CD8-positive, alpha-beta memory T cell (primary cell): ENCODE data around the gene GGACT. TPM values are rescaled to one million over a fixed set of nuclear protein-coding genes. Genes with fewer than 3 reads are reported as not detected.
A peak's percentile ranks its signal among the peaks of the same experiment; 100 is the strongest.

Experiments used
- CTCF ChIA-PET: fragments of 350-600 bp; sonication (Branson Sonifier 250); formaldehyde crosslinking; loops from one replicate; lab custom pipeline; 2021; ENCODE audit warnings: antibody characterized with exemption; lab: Charles Lee
- POLR2A ChIA-PET: fragments of 350-600 bp; sonication (Branson Sonifier 250); formaldehyde crosslinking; loops from one replicate; lab custom pipeline; 2021; ENCODE audit warnings: antibody characterized with exemption; lab: Charles Lee
- DNase-seq, 5 donors: peaks; one replicate each; pipeline versions ENCODE4 v3.0.0 to v3.0.0-alpha.2; 2020 to 2022; ENCODE audit warnings: mixed read lengths in 1 of 5
- H3K27ac ChIP-seq: one replicate; pipeline ENCODE4 v1.7.0; 2013; ENCODE audit warnings: low read depth, mild to moderate bottlenecking, low read length, moderate library complexity
- H3K27me3 ChIP-seq: 2 replicates; pipeline ENCODE4 v1.7.0; 2013; ENCODE audit warnings: low read length, mild to moderate bottlenecking; ENCODE audit not compliant: insufficient read depth, poor library complexity, severe bottlenecking
- H3K36me3 ChIP-seq: 2 replicates; pipeline ENCODE4 v1.7.0; 2013; ENCODE audit warnings: mild to moderate bottlenecking, low read length, moderate library complexity; ENCODE audit not compliant: insufficient read depth
- H3K4me1 ChIP-seq: 2 replicates; pipeline ENCODE4 v1.7.0; 2013; ENCODE audit warnings: mild to moderate bottlenecking, low read length, moderate library complexity; ENCODE audit not compliant: insufficient read depth
- H3K4me3 ChIP-seq: 2 replicates; pipeline ENCODE4 v1.7.0; 2013; ENCODE audit warnings: mild to moderate bottlenecking, low read length
- H3K9me3 ChIP-seq: 2 replicates; pipeline ENCODE4 v1.7.0; 2013; ENCODE audit warnings: mild to moderate bottlenecking, low read length
- H3K27ac Mint-ChIP-seq, 8 donors: one replicate each; pipeline ENCODE4 v1.8.0; 2020 to 2021; ENCODE audit warnings: mixed read lengths in 8 of 8, mild to moderate bottlenecking in 6 of 8, inconsistent platforms in 3 of 8, moderate library complexity in 3 of 8
- H3K27me3 Mint-ChIP-seq, 2 donors: one replicate each; pipeline ENCODE4 v1.8.0; 2020 to 2021; ENCODE audit warnings: mixed read lengths in 2 of 2, mild to moderate bottlenecking in 1 of 2, moderate library complexity in 1 of 2
- H3K36me3 Mint-ChIP-seq, 3 donors: one replicate each; pipeline ENCODE4 v1.8.0; 2020 to 2021; ENCODE audit warnings: mixed read lengths in 3 of 3, inconsistent platforms in 1 of 3, mild to moderate bottlenecking in 1 of 3
- H3K4me1 Mint-ChIP-seq, 3 donors: one replicate each; pipeline ENCODE4 v1.8.0; 2020 to 2021; ENCODE audit warnings: mixed read lengths in 3 of 3, inconsistent platforms in 1 of 3, mild to moderate bottlenecking in 1 of 3
- H3K4me3 Mint-ChIP-seq, 7 donors: one replicate each; pipeline ENCODE4 v1.8.0; 2020 to 2021; ENCODE audit warnings: mixed read lengths in 7 of 7, mild to moderate bottlenecking in 6 of 7, moderate library complexity in 4 of 7, inconsistent platforms in 2 of 7
- H3K9me3 Mint-ChIP-seq, 5 donors: one replicate each; pipeline ENCODE4 v1.8.0; 2020 to 2022; ENCODE audit warnings: mixed read lengths in 5 of 5, mild to moderate bottlenecking in 3 of 5, moderate library complexity in 2 of 5, inconsistent platforms in 1 of 5
- polyA plus RNA-seq: library from polyadenylated mRNA; unstranded; fragments of 300-500 nt; fragmentation: Illumina TruSeq; gene quantifications from one replicate; pipeline ENCODE4 v1.2.3, GENCODE V29; 2021
- total RNA-seq, 2 experiments: library from RNA; stranded (reverse); gene quantifications; one replicate each; pipeline ENCODE4 v1.2.3, GENCODE V29; 2021

The GGACT gene
- total and polyA plus RNA-seq, 3 experiments from 2014 or later = 4.9 to 9.2 (median 5.7) TPM

DNA sequence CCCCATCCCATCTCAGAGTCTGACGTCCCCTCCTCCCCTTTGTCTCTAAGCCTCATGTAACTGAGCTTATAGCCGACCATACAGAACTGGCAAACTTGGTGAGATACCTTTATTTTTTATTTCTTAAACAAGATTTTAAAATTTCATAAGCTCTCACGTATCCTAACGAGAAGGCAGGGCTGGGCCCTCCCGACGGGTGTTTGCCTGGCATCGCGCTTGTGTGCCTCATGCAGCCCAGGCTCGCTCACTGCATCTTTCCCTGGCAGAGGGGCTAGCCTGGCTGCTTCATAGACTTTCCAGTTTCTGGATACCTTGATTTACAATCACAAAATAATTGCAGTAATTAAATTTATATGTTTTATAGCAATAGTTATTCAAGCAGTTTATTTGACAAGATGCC lies 69.0 kb downstream of the GGACT start:
- ChIA-PET CTCF (no interaction called here), POLR2A (no interaction called here)
- H3K9me3 ChIP-seq = no peaks in the 10 kb centered on the region
- DNase-seq = no peak
- H3K4me1 Mint-ChIP-seq = peaks cover 13 to 33% (median 32%) of the 10 kb centered on the region in 3 donors
- no peaks in the 10 kb centered on the region for H3K9me3 Mint-ChIP-seq
- no peaks in the 10 kb centered on the region for H3K27me3 ChIP-seq
- H3K36me3 Mint-ChIP-seq = peaks cover 0 to 3% (median 0%) of the 10 kb centered on the region in 3 donors
- H3K27ac Mint-ChIP-seq = no peak overlapping the region
- H3K4me3 Mint-ChIP-seq = no peak overlapping the region
- H3K27ac ChIP-seq = no peak overlapping the region
- no peaks in the 10 kb centered on the region for H3K36me3 ChIP-seq
- H3K4me3 ChIP-seq = no peak overlapping the region
- H3K27me3 Mint-ChIP-seq = no peaks in the 10 kb centered on the region
- H3K4me1 ChIP-seq = peaks cover 7% of the 10 kb centered on the region

GRCh38 chr13:100518394-100519062 lies 70.1 kb downstream of the GGACT start:
- DNase-seq = no peak
- ChIA-PET CTCF (interaction anchor here (9.6 kb wide), 1 partner anchor 862 kb away, joined by 76 read pairs; no protein-coding TSS in a partner anchor), POLR2A (no interaction called here)
- no peaks in the 10 kb centered on the region for H3K36me3 ChIP-seq
- H3K4me3 ChIP-seq = no peak overlapping the region
- no peaks in the 10 kb centered on the region for H3K9me3 Mint-ChIP-seq
- H3K9me3 ChIP-seq = no peaks in the 10 kb centered on the region
- H3K27ac Mint-ChIP-seq = peak overlapping the region in 2 of 8 donors; percentile 52 to 61
- peaks cover 7% of the 10 kb centered on the region for H3K4me1 ChIP-seq
- no peaks in the 10 kb centered on the region for H3K27me3 ChIP-seq
- H3K27ac ChIP-seq = no peak overlapping the region
- H3K4me3 Mint-ChIP-seq = peak overlapping the region in 2 of 7 donors; percentile 6 to 12
- H3K36me3 Mint-ChIP-seq = peaks cover 0 to 3% (median 0%) of the 10 kb centered on the region in 3 donors
- H3K27me3 Mint-ChIP-seq = no peaks in the 10 kb centered on the region
- peaks cover 15 to 36% (median 34%) of the 10 kb centered on the region in 3 donors for H3K4me1 Mint-ChIP-seq

- Mint-ChIP-seq H3K4me3 (peak overlapping the region in 5 of 7 donors; percentile 23 to 54 (median 40)), H3K27ac (peak overlapping the region in 3 of 8 donors; percentile 15 to 31 (median 24)), H3K36me3 (peaks cover 0 to 3% (median 0%) of the 10 kb centered on the region in 3 donors), H3K4me1 (peaks cover 15 to 34% (median 31%) of the 10 kb centered on the region in 3 donors), H3K27me3 (no peaks in the 10 kb centered on the region), H3K9me3 (no peaks in the 10 kb centered on the region)
- CTCF ChIA-PET = interaction anchor here (9.6 kb wide), 1 partner anchor 861 kb away, joined by 76 read pairs; no protein-coding TSS in a partner anchor
- no peak for DNase-seq
- H3K9me3 ChIP-seq = no peaks in the 10 kb centered on the region
- no peak overlapping the region for H3K27ac ChIP-seq
- H3K4me3 ChIP-seq = no peak overlapping the region
- H3K4me1 ChIP-seq = peaks cover 7% of the 10 kb centered on the region
- no peaks in the 10 kb centered on the region for H3K27me3 ChIP-seq
- no peaks in the 10 kb centered on the region for H3K36me3 ChIP-seq
- POLR2A ChIA-PET = interaction anchor here (0.7 kb wide), 1 partner anchor 1522 kb away, joined by 3 read pairs; no protein-coding TSS in a partner anchor
Measured at GRCh38 chr13:100517728-100518127, 70.9 kb downstream of the GGACT start.

DNA sequence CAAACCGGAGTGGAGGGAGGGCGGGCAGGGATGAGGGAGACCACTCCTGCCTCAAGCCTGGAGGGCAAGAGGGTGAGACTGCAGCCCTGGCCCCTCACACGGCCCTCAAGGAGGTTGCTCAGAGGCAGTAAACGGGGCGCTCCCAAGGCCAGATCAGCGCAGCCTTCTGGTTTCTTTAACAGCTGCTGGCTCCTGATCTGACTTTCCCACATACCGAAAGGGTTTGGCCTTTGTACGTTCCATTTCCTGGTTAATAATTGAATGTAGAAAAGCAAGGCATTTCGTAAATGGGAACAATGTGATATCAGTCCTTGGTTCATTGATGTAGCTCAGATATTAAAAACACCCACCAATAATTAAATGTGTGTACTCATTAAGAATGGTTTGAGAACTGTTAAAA lies 71.5 kb downstream of the GGACT start:
- Histone ChIP-seq H3K27ac (no peak overlapping the region), H3K4me3 (no peak overlapping the region), H3K27me3 (no peaks in the 10 kb centered on the region), H3K9me3 (no peaks in the 10 kb centered on the region), H3K4me1 (peaks cover 7% of the 10 kb centered on the region), H3K36me3 (no peaks in the 10 kb centered on the region)
- H3K27ac Mint-ChIP-seq = no peak overlapping the region
- DNase-seq = no peak
- H3K36me3 Mint-ChIP-seq = peaks cover 0 to 3% (median 1%) of the 10 kb centered on the region in 3 donors
- peak overlapping the region in 2 of 7 donors; percentile 40 to 54 for H3K4me3 Mint-ChIP-seq
- no peaks in the 10 kb centered on the region for H3K27me3 Mint-ChIP-seq
- H3K9me3 Mint-ChIP-seq = no peaks in the 10 kb centered on the region
- H3K4me1 Mint-ChIP-seq = peaks cover 15 to 28% (median 25%) of the 10 kb centered on the region in 3 donors
- ChIA-PET POLR2A (interaction anchor here (0.7 kb wide), 1 partner anchor 1521 kb away, joined by 3 read pairs; no protein-coding TSS in a partner anchor), CTCF (interaction anchor here (9.6 kb wide), 1 partner anchor 861 kb away, joined by 76 read pairs; no protein-coding TSS in a partner anchor)

DNA sequence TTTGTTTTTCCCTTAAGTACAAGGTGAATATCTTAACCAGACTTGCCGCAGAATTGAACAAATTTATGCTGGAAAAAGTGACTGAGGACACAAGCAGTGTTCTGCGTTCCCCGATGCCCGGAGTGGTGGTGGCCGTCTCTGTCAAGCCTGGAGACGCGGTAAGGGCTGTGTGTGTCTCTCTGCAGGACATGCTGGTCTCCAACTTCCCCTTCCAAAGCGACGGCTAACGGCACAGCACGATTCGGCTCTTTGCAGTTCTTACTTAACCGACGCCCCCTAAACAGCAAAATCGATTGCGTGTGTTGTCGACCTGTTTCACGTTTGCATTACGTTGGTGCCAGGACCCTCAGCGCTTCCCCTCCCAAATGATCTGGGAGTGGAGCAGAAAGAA lies 73.2 kb downstream of the GGACT start:
- H3K27ac ChIP-seq = no peak overlapping the region
- peaks cover 9 to 18% (median 17%) of the 10 kb centered on the region in 3 donors for H3K4me1 Mint-ChIP-seq
- H3K4me3 Mint-ChIP-seq = no peak overlapping the region
- H3K9me3 ChIP-seq = no peaks in the 10 kb centered on the region
- DNase-seq = no peak
- H3K36me3 Mint-ChIP-seq = peaks cover 0 to 3% (median 1%) of the 10 kb centered on the region in 3 donors
- peaks cover 7% of the 10 kb centered on the region for H3K4me1 ChIP-seq
- no peaks in the 10 kb centered on the region for H3K27me3 ChIP-seq
- ChIA-PET CTCF (interaction anchor here (0.7 to 9.6 kb wide), 14 partner anchors 8 to 1073 kb away, joined by 3 to 76 read pairs (median 5); partner anchors contain the start of gene CLYBL), POLR2A (interaction anchor here (1.9 kb wide), 1 partner anchor 857 kb away, joined by 4 read pairs; no protein-coding TSS in a partner anchor)
- H3K4me3 ChIP-seq = no peak overlapping the region
- H3K27ac Mint-ChIP-seq = no peak overlapping the region
- H3K36me3 ChIP-seq = no peaks in the 10 kb centered on the region
- no peaks in the 10 kb centered on the region for H3K9me3 Mint-ChIP-seq
- H3K27me3 Mint-ChIP-seq = no peaks in the 10 kb centered on the region

- ChIA-PET POLR2A (interaction anchor here (1.9 kb wide), 1 partner anchor 857 kb away, joined by 4 read pairs; no protein-coding TSS in a partner anchor), CTCF (interaction anchor here (0.7 to 9.6 kb wide), 14 partner anchors 8 to 1073 kb away, joined by 3 to 76 read pairs (median 5); partner anchors contain the start of gene CLYBL)
- H3K27me3 Mint-ChIP-seq = no peaks in the 10 kb centered on the region
- Histone ChIP-seq H3K27ac (no peak overlapping the region), H3K27me3 (no peaks in the 10 kb centered on the region), H3K36me3 (no peaks in the 10 kb centered on the region), H3K4me3 (no peak overlapping the region), H3K9me3 (no peaks in the 10 kb centered on the region), H3K4me1 (peaks cover 7% of the 10 kb centered on the region)
- H3K4me3 Mint-ChIP-seq = no peak overlapping the region
- H3K27ac Mint-ChIP-seq = no peak overlapping the region
- H3K36me3 Mint-ChIP-seq = peaks cover 0 to 3% (median 1%) of the 10 kb centered on the region in 3 donors
- no peaks in the 10 kb centered on the region for H3K9me3 Mint-ChIP-seq
- peak; percentile 54 to 78 (median 60) for DNase-seq
- peaks cover 9 to 18% (median 17%) of the 10 kb centered on the region in 3 donors for H3K4me1 Mint-ChIP-seq
Measured at GRCh38 chr13:100514788-100515409, 73.7 kb downstream of the GGACT start.

GRCh38 chr13:100513987-100514670 lies 74.5 kb downstream of the GGACT start:
- no peak overlapping the region for H3K27ac ChIP-seq
- Mint-ChIP-seq H3K4me3 (no peak overlapping the region), H3K27me3 (no peaks in the 10 kb centered on the region), H3K36me3 (peaks cover 0 to 3% (median 1%) of the 10 kb centered on the region in 3 donors), H3K9me3 (no peaks in the 10 kb centered on the region), H3K4me1 (peaks cover 9 to 18% (median 17%) of the 10 kb centered on the region in 3 donors), H3K27ac (peak overlapping the region in 1 of 8 donors; percentile 3)
- peaks cover 7% of the 10 kb centered on the region for H3K4me1 ChIP-seq
- no peak overlapping the region for H3K4me3 ChIP-seq
- H3K27me3 ChIP-seq = no peaks in the 10 kb centered on the region
- no peaks in the 10 kb centered on the region for H3K9me3 ChIP-seq
- POLR2A ChIA-PET = interaction anchor here (0.5 kb wide), 1 partner anchor 161 kb away, joined by 3 read pairs; no protein-coding TSS in a partner anchor
- CTCF ChIA-PET = interaction anchor here (0.8 to 9.6 kb wide), 10 partner anchors 7 to 1067 kb away, joined by 3 to 76 read pairs (median 7); no protein-coding TSS in a partner anchor
- DNase-seq = no peak
- no peaks in the 10 kb centered on the region for H3K36me3 ChIP-seq
